Epithelial cell of proximal tubule (primary cell): ENCODE measurements around the gene ABLIM2. TPM values are rescaled to one million over a fixed set of nuclear protein-coding genes. Genes with fewer than 3 reads are reported as not detected.

Experiments used
- DNase-seq: peaks from one replicate; pipeline ENCODE4 v3.0.0-alpha.2; 2011; ENCODE audit warnings: low read depth
- H3K4me3 ChIP-seq: 2 replicates; pipeline ENCODE4 v1.5.1; 2011; ENCODE audit warnings: low read depth, mild to moderate bottlenecking, low read length
- total RNA-seq: library from RNA; depleted of rRNA; stranded (reverse); fragments of >200 nt; gene quantifications from 2 replicates; pipeline ENCODE4 v1.2.3, GENCODE V29; 2015
- TF ChIP-seq, protein P1 (sequence below): conservative IDR thresholded peaks from 2 replicates; pipeline ENCODE4 v1.5.1; 2012; ENCODE audit warnings: low read depth, mild to moderate bottlenecking, low read length

The ABLIM2 gene
- total RNA-seq, 1 donor from 2014 or later, result 1.0 TPM

DNA sequence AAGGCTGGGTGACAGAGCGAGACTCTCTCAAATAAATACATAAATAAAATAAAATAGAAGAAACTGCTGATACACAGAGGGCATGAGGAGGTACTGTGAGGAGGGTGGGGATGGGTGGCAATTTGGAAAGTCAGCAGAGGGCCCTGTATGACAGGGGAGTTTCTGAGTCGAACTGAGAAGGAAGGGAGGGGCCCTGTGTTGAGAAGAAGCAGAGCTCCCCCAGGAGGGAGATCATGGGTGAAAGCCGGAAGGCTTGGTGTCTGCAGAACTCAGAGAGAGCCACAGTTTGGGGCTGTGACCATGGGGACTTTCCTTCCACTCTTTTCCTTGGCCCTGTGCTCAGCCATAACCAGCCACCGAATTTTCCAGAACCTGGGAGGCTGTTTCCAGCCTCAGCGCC lies 194.2 kb downstream of the ABLIM2 start:
- TF ChIP-seq, protein P1, sequence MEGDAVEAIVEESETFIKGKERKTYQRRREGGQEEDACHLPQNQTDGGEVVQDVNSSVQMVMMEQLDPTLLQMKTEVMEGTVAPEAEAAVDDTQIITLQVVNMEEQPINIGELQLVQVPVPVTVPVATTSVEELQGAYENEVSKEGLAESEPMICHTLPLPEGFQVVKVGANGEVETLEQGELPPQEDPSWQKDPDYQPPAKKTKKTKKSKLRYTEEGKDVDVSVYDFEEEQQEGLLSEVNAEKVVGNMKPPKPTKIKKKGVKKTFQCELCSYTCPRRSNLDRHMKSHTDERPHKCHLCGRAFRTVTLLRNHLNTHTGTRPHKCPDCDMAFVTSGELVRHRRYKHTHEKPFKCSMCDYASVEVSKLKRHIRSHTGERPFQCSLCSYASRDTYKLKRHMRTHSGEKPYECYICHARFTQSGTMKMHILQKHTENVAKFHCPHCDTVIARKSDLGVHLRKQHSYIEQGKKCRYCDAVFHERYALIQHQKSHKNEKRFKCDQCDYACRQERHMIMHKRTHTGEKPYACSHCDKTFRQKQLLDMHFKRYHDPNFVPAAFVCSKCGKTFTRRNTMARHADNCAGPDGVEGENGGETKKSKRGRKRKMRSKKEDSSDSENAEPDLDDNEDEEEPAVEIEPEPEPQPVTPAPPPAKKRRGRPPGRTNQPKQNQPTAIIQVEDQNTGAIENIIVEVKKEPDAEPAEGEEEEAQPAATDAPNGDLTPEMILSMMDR, result no peak
- no peak overlapping the region for H3K4me3 ChIP-seq
- DNase-seq, result no peak

DNA sequence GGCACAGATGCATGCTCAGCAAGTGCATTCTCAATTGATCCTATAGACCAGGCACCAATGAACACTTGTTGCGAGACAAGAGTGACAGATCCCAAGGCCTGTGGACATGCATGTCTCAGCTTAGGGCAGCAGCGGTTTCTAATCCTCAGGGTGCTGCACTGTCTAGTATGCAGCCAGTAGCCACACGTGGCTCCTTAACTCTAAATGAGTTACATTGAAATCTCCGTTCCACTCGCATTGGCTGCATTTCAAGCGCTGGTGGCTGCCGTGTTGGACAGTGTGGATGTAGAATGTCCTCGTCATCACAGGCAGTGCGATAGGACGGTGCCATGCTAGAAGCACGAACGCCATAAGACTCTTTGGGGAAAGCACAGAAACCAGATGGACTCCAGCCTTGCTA lies 194.9 kb downstream of the ABLIM2 start:
- no peak for DNase-seq
- TF ChIP-seq, protein P1, result no peak
- H3K4me3 ChIP-seq, result no peak overlapping the region

DNA sequence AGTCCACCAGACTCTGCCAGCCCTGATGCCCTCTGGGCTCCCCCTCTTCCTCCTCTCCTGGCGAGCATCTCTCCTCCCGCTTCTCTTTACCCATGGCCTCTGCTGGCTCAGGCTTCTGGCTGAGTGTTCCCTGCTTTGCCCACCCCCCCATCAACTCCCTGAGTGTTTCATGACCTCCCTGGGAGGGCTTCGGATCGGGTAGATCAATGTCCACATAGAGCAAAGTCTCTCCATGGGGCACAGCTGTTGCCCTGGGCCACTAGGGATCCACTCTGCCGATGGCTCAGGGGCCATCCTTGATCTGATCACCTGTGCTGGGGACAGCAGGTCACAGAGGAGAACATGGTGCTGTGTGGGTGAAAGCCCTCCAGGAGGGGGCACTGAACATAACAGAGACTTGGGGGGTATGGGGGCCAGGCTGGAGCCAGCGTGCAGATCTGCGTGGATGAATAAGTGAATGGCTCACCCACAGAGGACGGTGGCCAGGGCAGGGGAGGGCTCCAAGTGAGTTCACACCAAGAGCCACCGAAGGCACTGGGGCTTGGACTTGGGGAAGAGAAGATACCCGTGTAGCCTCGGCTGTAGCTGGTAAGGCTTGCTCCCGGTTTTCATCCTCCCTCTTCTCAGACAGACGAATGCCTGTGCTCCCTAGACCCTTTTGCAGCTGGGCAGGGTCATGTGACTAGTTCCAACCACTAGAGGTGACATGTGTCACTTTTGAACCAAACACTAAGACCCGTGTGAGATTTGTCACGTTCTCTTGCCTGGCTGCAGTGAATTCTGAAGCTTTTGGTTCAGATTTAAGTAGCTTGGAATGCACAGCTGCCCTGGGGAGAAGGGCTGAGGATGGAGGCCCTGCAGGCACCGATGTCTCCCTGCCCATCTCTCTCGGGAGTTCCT lies 195.8 kb downstream of the ABLIM2 start:
- H3K4me3 ChIP-seq, result no peak overlapping the region
- DNase-seq, result no peak
- TF ChIP-seq, protein P1, result no peak

DNA sequence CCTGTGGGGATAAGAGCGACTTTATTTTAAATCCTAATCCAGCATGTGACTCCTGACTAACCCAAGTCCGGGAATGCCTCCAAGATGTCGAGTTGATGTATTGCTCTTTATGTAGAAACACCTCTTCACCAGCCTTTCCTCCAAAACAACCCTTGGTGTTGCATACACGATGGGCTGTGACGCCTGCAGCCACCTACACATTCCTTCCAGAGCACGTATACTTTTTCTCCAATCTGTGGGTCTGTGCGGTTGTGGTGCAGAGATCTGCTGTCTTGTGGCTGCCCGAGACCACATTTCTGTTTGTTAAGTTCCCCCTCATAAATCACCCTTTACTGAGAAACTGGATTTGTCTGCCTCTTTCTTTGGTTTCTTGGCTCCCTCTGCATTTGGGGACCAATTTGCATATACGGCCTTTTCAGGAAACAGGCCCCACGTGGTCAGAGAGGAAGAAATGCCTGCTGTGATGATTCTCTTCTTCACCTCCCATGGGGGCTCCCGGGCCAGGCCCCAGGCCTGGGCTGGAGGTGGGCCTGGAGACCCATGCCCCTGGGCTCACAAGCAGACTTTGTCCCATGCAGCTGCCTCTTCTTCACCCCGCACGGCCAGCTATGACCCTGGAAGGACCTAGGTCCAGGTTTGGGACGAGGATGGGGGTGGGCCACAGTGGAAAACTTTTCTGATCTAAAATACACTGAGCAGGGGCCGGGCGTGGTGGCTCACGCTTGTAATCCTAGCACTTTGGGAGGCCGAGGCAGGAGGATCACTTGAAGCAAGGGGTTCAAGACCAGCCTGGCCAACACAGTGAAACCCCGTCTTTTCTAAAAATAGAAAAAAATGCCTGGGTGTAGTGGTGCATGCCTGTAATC lies 197.6 kb downstream of the ABLIM2 start:
- TF ChIP-seq, protein P1, result no peak
- H3K4me3 ChIP-seq, result no peak overlapping the region
- DNase-seq, result no peak

DNA sequence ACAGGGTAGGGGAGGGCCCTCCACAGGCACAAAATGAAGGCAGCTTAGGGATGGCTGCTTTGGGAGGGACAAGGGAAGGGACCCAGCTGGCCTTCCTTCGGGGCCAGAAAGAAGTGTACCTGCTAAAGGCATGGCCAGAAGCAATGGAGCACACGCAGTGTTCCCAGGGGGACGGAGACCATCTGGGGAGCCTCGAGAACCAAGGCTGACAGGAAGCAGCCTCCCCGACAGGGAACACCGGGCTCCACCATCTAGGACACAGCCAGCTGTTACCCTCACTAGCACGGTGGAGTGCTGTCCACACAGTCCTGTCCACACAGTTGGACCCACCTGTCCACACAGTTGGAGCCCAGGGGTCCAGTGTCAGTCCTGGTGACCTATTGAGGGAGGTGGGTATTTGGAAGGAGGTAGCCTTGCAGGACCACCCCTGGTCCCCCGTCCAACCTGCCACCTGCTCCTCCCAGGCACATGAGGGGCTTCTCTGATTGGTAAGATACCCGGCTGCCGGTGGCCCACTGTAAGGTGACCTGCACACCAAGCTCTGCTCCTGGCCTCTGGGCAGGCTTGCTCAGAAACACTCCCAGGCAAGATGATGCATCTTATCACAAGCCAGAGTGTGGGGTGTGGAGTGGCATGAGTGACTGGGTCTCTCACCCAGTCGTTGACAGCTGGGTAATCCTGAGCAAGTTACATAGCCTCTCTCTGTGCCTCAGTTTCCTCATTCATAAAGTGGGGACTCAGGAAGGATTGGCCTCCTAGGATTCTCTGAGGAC lies 198.4 kb downstream of the ABLIM2 start:
- DNase-seq, result no peak
- H3K4me3 ChIP-seq, result no peak overlapping the region
- TF ChIP-seq, protein P1, result no peak

DNA sequence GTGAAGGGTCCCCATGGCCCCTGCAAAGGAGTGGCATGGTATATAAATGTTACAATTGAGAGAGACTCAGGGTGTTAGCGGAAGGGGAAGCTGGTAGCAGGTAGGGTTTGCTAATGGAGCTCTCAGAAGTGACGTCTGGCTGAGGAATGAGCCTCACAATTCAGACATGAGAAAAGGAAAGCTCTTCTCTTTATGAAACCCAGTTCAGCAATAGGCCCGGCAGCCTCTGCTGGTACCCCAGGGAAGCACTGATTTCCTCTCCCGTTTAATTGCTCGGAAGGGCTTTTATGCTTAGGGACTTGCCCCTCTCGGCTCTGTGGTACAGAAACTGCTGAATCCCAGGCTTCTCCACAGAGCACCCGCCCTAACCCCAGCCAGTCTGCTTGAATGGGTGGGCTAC lies 199.5 kb downstream of the ABLIM2 start:
- TF ChIP-seq, protein P1, result no peak
- no peak overlapping the region for H3K4me3 ChIP-seq
- DNase-seq, result no peak
